ENCODE data around the gene FBXO3. TPM values are rescaled to one million over a fixed set of nuclear protein-coding genes. Genes with fewer than 3 reads are reported as not detected.

FBXO3 gene
- total and polyA plus RNA-seq, 2 of the 13 experiments (the other 11 are each of a cell fraction or from before 2014, with no cell fraction given), result 20.4 to 27.6 TPM

DNA sequence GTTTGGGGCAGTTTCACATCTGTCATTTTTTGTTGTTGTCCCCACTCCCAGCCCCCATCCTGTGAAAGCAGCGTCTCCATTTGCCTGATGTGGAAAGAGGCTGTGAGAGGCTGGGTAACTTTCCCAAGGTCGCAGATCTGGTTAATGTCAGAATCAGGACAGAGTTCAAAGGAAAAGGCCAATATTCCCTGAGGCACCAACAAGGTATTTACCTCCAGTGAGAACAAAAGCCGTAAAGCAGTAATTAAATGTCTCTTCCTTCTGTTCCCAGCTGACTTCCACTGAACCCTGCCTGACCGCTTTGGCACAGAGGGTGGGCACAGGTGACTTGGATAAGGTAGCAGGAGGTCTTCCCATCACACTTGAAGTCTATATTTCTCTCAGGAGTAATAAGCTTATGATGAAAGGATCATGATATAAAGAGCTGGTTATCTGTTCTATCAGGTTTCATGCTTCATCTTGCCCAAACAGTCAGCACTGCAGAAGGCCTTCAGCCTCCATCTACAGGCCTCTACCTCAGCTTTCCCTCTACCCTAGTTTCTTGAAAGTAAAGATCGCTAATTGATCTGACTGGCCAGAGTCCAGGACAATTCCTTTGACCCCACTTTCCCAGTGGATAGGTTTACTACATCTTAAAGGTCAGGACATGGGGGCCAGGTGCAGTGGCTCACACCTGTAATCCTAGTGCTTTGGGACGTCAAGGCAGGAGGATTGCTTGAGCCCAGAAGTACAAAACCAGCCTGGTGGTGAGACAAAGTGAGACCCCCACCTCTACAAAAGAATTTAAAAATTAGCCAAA is 83.1 kb downstream of the FBXO3 start (continued):
- TF ChIP-seq, protein P1, sequence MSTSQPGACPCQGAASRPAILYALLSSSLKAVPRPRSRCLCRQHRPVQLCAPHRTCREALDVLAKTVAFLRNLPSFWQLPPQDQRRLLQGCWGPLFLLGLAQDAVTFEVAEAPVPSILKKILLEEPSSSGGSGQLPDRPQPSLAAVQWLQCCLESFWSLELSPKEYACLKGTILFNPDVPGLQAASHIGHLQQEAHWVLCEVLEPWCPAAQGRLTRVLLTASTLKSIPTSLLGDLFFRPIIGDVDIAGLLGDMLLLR (CRISPR knock-in tag; IDR thresholded peaks at IDR 0.05), result no peak
- TF ChIP-seq, protein P2, sequence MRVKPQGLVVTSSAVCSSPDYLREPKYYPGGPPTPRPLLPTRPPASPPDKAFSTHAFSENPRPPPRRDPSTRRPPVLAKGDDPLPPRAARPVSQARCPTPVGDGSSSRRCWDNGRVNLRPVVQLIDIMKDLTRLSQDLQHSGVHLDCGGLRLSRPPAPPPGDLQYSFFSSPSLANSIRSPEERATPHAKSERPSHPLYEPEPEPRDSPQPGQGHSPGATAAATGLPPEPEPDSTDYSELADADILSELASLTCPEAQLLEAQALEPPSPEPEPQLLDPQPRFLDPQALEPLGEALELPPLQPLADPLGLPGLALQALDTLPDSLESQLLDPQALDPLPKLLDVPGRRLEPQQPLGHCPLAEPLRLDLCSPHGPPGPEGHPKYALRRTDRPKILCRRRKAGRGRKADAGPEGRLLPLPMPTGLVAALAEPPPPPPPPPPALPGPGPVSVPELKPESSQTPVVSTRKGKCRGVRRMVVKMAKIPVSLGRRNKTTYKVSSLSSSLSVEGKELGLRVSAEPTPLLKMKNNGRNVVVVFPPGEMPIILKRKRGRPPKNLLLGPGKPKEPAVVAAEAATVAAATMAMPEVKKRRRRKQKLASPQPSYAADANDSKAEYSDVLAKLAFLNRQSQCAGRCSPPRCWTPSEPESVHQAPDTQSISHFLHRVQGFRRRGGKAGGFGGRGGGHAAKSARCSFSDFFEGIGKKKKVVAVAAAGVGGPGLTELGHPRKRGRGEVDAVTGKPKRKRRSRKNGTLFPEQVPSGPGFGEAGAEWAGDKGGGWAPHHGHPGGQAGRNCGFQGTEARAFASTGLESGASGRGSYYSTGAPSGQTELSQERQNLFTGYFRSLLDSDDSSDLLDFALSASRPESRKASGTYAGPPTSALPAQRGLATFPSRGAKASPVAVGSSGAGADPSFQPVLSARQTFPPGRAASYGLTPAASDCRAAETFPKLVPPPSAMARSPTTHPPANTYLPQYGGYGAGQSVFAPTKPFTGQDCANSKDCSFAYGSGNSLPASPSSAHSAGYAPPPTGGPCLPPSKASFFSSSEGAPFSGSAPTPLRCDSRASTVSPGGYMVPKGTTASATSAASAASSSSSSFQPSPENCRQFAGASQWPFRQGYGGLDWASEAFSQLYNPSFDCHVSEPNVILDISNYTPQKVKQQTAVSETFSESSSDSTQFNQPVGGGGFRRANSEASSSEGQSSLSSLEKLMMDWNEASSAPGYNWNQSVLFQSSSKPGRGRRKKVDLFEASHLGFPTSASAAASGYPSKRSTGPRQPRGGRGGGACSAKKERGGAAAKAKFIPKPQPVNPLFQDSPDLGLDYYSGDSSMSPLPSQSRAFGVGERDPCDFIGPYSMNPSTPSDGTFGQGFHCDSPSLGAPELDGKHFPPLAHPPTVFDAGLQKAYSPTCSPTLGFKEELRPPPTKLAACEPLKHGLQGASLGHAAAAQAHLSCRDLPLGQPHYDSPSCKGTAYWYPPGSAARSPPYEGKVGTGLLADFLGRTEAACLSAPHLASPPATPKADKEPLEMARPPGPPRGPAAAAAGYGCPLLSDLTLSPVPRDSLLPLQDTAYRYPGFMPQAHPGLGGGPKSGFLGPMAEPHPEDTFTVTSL (CRISPR knock-in tag; IDR thresholded peaks at IDR 0.05; ENCODE audit: borderline replicate concordance), result peak; percentile 68; the same call in 1 of the 2 replicates
- peak; percentile 35; the same call in 1 of the 2 replicates for TF ChIP-seq YEATS4 (CRISPR knock-in tag; IDR thresholded peaks at IDR 0.05; ENCODE audit: borderline replicate concordance)
- TF ChIP-seq MED1 (CRISPR knock-in tag; IDR thresholded peaks at IDR 0.05), result peak; percentile 48; the same call in 1 of the 2 replicates
- TF ChIP-seq ISL2 (CRISPR knock-in tag; IDR thresholded peaks at IDR 0.05), result peak; percentile 55; the same call in 1 of the 2 replicates
- TF ChIP-seq ZFP90 (CRISPR knock-in tag; IDR thresholded peaks at IDR 0.05; ENCODE audit: borderline replicate concordance), result no peak
- TF ChIP-seq HNF4G (IDR thresholded peaks at IDR 0.05; ENCODE audit: borderline replicate concordance, low read depth, low read length), result peak; percentile 48; the same call in 1 of the 2 replicates
- no peak for TF ChIP-seq HNF4G (CRISPR knock-in tag; IDR thresholded peaks at IDR 0.05; ENCODE audit: borderline replicate concordance, low read depth)
- 0 out of 2 replicates have a peak, but pooled peaks have one; percentile 2 for TF ChIP-seq SALL1 (CRISPR knock-in tag; IDR thresholded peaks at IDR 0.05)
- no peak for TF ChIP-seq IKZF1 (IDR thresholded peaks at IDR 0.05)
- no peak for TF ChIP-seq TRIM24 (CRISPR knock-in tag; IDR thresholded peaks at IDR 0.05)
- TF ChIP-seq HNRNPH1 (optimal IDR thresholded peaks at IDR 0.05; ENCODE audit: low read depth, low read length), result no peak
- TF ChIP-seq ZNF772 (CRISPR knock-in tag; IDR thresholded peaks at IDR 0.05), result no peak
- no peak; a peak in 1 of 4 replicates for TF ChIP-seq KLF16 (CRISPR knock-in tag; IDR thresholded peaks at IDR 0.05)
- TF ChIP-seq TAF1 (CRISPR knock-in tag; IDR thresholded peaks at IDR 0.05), result no peak
- TF ChIP-seq ZNF761 (CRISPR knock-in tag; conservative IDR thresholded peaks at IDR 0.05), result 0 out of 2 replicates have a peak, but pooled peaks have one; percentile 14
- TF ChIP-seq FOXO1 (CRISPR knock-in tag; IDR thresholded peaks at IDR 0.05), result peak; percentile 59; the same call in 1 of the 2 replicates
- TF ChIP-seq, protein P3, sequence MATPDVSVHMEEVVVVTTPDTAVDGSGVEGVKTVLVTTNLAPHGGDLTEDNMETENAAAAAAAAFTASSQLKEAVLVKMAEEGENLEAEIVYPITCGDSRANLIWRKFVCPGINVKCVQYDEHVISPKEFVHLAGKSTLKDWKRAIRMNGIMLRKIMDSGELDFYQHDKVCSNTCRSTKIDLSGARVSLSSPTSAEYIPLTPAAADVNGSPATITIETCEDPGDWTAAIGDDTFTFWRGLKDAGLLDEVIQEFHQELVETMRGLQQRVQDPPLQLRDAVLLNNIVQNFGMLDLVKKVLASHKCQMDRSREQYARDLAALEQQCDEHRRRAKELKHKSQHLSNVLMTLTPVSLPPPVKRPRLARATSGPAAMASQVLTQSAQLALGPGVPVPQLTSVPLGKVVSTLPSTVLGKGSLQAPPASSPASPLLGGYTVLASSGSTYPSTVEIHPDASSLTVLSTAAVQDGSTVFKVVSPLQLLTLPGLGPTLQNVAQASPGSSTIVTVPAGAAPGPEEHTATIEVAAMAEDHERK (CRISPR knock-in tag; IDR thresholded peaks at IDR 0.05; ENCODE audit: low read depth), result no peak
- TF ChIP-seq, protein P4, sequence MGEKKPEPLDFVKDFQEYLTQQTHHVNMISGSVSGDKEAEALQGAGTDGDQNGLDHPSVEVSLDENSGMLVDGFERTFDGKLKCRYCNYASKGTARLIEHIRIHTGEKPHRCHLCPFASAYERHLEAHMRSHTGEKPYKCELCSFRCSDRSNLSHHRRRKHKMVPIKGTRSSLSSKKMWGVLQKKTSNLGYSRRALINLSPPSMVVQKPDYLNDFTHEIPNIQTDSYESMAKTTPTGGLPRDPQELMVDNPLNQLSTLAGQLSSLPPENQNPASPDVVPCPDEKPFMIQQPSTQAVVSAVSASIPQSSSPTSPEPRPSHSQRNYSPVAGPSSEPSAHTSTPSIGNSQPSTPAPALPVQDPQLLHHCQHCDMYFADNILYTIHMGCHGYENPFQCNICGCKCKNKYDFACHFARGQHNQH (CRISPR knock-in tag; IDR thresholded peaks at IDR 0.05), result 0 out of 2 replicates have a peak, but pooled peaks have one; percentile 26

All from HepG2 (cell line).